IMR-90 (cell line): ENCODE results near the gene C18orf32.

ENCODE experiments used
- CTCF ChIP-seq: conservative IDR thresholded peaks from 2 replicates; pipeline ENCODE4 v1.5.1; 2012; ENCODE audit warnings: mild to moderate bottlenecking, low read depth, low read length, improper control_type of control experiment
- ELK1 ChIP-seq: fragments of 150-350 bp; IDR thresholded peaks from 2 replicates; pipeline ENCODE4 v1.6.1; 2016; ENCODE audit warnings: low read depth, mild to moderate bottlenecking, low read length, moderate library complexity, borderline replicate concordance
- RAD21 ChIP-seq: IDR thresholded peaks from 2 replicates; pipeline ENCODE4 v1.6.1; 2012; ENCODE audit warnings: low read length, improper control_type of control experiment
- RFX5 ChIP-seq: IDR thresholded peaks from 2 replicates; pipeline ENCODE4 v1.8.0; 2012; ENCODE audit warnings: low read depth, mild to moderate bottlenecking, low read length, moderate library complexity

- TF ChIP-seq RAD21, result no peak
- no peak for TF ChIP-seq CTCF
- no peak for TF ChIP-seq ELK1
- no peak for TF ChIP-seq RFX5
Observed at GRCh38 chr18:49495480-49495879, 8.4 kb upstream of the C18orf32 start.
